Measurements from ENCODE around the gene SUGCT.
"Not testable (repeated sequence)": the region's sequence is repeated elsewhere in the genome, so short reads cannot be mapped to it uniquely, and the experiment has no call there.

SUGCT gene

GRCh38 chr7:40165216-40165615 lies 30.4 kb downstream of the SUGCT start:
- no peak for DNase-seq (ENCODE audit: low read depth)
- TF ChIP-seq MAX (IDR thresholded peaks at IDR 0.05; ENCODE audit: low read depth, low read length) (no peak), POLR2A (IDR thresholded peaks at IDR 0.05; ENCODE audit: extremely low read depth, insufficient read length) (no peak), MYC (IDR thresholded peaks at IDR 0.05; ENCODE audit: low read depth, low read length) (no peak)
- TF ChIP-seq, protein P1, sequence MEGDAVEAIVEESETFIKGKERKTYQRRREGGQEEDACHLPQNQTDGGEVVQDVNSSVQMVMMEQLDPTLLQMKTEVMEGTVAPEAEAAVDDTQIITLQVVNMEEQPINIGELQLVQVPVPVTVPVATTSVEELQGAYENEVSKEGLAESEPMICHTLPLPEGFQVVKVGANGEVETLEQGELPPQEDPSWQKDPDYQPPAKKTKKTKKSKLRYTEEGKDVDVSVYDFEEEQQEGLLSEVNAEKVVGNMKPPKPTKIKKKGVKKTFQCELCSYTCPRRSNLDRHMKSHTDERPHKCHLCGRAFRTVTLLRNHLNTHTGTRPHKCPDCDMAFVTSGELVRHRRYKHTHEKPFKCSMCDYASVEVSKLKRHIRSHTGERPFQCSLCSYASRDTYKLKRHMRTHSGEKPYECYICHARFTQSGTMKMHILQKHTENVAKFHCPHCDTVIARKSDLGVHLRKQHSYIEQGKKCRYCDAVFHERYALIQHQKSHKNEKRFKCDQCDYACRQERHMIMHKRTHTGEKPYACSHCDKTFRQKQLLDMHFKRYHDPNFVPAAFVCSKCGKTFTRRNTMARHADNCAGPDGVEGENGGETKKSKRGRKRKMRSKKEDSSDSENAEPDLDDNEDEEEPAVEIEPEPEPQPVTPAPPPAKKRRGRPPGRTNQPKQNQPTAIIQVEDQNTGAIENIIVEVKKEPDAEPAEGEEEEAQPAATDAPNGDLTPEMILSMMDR (IDR thresholded peaks at IDR 0.05; ENCODE audit: low read depth, low read length) = no peak
- H3K4me3 ChIP-seq (ENCODE audit: low read depth, low read length) = no peak overlapping the region

- TF ChIP-seq MYC (IDR thresholded peaks at IDR 0.05; ENCODE audit: low read depth, low read length) (no peak), MAX (IDR thresholded peaks at IDR 0.05; ENCODE audit: low read depth, low read length) (no peak), POLR2A (IDR thresholded peaks at IDR 0.05; ENCODE audit: extremely low read depth, insufficient read length) (no peak)
- TF ChIP-seq, protein P1 (IDR thresholded peaks at IDR 0.05; ENCODE audit: low read depth, low read length) = no peak
- no peak for DNase-seq (ENCODE audit: low read depth)
Observed at GRCh38 chr7:40167291-40167690, 32.5 kb downstream of the SUGCT start.

DNA sequence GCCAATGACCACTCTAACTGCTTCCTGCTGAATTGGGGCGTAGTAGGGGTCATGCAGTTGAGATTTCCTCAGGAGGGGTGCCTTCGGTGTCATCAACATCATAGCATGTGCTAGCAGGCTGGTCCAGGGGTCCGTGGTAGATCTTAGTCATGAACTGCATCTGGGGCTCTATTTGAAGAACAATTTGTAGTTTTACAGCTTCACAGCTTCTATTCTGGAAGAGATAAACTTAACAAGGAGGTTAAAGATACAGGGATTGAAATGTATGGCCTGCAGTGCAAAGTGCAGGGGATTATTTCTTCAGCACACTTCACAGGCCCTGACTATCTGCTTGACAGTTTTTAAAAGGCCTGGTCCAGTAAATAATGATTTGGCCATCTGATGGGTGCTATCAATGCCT lies 33.5 kb downstream of the SUGCT start:
- DNase-seq (ENCODE audit: low read depth); H3K4me3 ChIP-seq (ENCODE audit: low read depth, low read length): not testable (repeated sequence)

More at GRCh38 chr7:40167291-40167690, 32.5 kb downstream of the SUGCT start:
- H3K4me3 ChIP-seq (ENCODE audit: low read depth, low read length) = no peak overlapping the region

GRCh38 chr7:40173121-40173520 lies 38.3 kb downstream of the SUGCT start:
- not testable (repeated sequence) for H3K4me3 ChIP-seq (ENCODE audit: low read depth, low read length); DNase-seq (ENCODE audit: low read depth)

- H3K4me3 ChIP-seq (ENCODE audit: low read depth, low read length); DNase-seq (ENCODE audit: low read depth): not testable (repeated sequence)
Observed at GRCh38 chr7:40175256-40175655, 40.5 kb downstream of the SUGCT start.

DNA sequence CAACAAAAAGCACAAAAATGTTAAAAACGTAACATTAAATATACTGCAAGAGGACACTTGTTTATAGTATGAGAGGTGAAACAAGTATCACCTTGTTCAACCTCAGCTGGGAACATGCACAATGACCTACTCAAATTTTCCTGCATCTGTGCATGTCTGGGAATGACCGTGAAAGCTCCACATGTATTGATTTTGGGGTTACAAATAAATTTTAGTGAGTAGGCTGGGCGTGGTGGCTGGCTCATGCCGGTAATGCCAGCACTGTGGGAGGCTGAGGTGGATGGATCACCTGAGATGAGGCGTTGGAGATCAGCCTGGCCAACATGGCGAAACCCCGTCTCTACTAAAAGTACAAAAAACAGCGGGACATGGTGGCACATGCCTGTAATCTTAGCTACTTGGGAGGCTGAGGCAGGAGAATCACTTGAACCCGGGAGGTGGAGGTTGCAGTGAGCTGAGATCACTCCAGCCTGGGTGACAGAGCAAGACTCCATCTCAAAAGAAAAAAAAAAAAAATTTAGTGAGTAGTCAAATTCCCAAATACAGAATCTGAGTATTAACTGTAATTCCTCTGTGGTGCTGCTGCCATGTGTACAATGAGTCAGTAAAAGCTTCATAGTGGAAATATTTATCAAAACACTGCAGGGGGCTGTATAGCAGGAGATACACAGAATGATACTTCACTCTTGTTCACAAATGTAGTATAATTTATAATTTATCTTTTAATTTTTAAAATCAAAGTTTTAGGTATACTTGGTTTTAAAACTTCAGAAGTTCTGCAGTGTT lies 41.1 kb downstream of the SUGCT start:
- DNase-seq (ENCODE audit: low read depth) = no peak
- no peak for TF ChIP-seq MAX (IDR thresholded peaks at IDR 0.05; ENCODE audit: low read depth, low read length)
- TF ChIP-seq, protein P1 (IDR thresholded peaks at IDR 0.05; ENCODE audit: low read depth, low read length) = no peak
- TF ChIP-seq POLR2A (IDR thresholded peaks at IDR 0.05; ENCODE audit: extremely low read depth, insufficient read length) = no peak
- no peak for TF ChIP-seq MYC (IDR thresholded peaks at IDR 0.05; ENCODE audit: low read depth, low read length)
- H3K4me3 ChIP-seq (ENCODE audit: low read depth, low read length) = no peak overlapping the region

DNA sequence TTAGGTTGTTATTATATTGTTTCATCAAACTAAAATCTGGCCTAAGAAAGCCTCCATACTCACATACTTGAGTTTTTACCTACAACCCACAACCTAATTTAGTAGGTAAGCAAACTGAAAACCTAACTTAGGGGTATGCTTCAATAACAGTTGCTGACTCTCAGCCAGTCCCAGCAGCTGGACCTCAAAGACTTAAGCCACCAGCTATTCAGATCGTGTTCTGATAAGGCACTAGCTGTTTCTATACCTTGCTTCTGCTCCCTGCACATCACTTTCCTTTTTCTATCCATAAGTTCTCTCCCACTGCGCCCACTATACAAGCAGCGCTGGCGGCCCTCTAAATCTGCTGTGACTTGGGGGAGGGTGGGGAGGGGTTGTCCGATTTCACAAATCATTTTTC lies 42.3 kb downstream of the SUGCT start:
- no peak for TF ChIP-seq MYC (IDR thresholded peaks at IDR 0.05; ENCODE audit: low read depth, low read length)
- TF ChIP-seq MAX (IDR thresholded peaks at IDR 0.05; ENCODE audit: low read depth, low read length) = no peak
- no peak for TF ChIP-seq POLR2A (IDR thresholded peaks at IDR 0.05; ENCODE audit: extremely low read depth, insufficient read length)
- TF ChIP-seq, protein P1 (IDR thresholded peaks at IDR 0.05; ENCODE audit: low read depth, low read length) = no peak
- DNase-seq (ENCODE audit: low read depth) = no peak
- H3K4me3 ChIP-seq (ENCODE audit: low read depth, low read length) = no peak overlapping the region
